HG02840 (cell line): ENCODE measurements around the gene AJM1.

Source experiments
- ATAC-seq: cut with Tn5 transposase; IDR thresholded peaks from one replicate; pipeline ENCODE4 v1.9.1; 2021; ENCODE audit warnings: mild to moderate bottlenecking, moderate library complexity, moderate number of reproducible peaks; ENCODE audit not compliant: unreplicated experiment, low FRiP score

Gene AJM1

GRCh38 chr9:136807281-136808074, 34.8 kb upstream of the AJM1 start, which contains the start of gene RABL6:
Gene RABL6, plus strand, starts transcription at chr9:136807948. Its CDS starts 249 bp downstream, at chr9:136808197.
- peak; percentile 75 for ATAC-seq

GRCh38 chr9:136808075-136808805, 34.0 kb upstream of the AJM1 start:
- ATAC-seq = peak; percentile 40

- ATAC-seq = no peak
Measured at GRCh38 chr9:136808806-136809158, 33.5 kb upstream of the AJM1 start.

GRCh38 chr9:136814725-136815421, 27.4 kb upstream of the AJM1 start:
- no peak for ATAC-seq

- no peak for ATAC-seq
Measured at GRCh38 chr9:136815422-136815782, 26.9 kb upstream of the AJM1 start.

GRCh38 chr9:136820971-136821825, 21.1 kb upstream of the AJM1 start:
- no peak for ATAC-seq

- ATAC-seq = no peak
Measured at GRCh38 chr9:136821826-136822544, 20.3 kb upstream of the AJM1 start.

GRCh38 chr9:136823136-136824046, 18.9 kb upstream of the AJM1 start:
- ATAC-seq = no peak

- no peak for ATAC-seq
Measured at GRCh38 chr9:136824496-136825225, 17.6 kb upstream of the AJM1 start.

GRCh38 chr9:136825295-136826187, 16.7 kb upstream of the AJM1 start:
- ATAC-seq = no peak

- ATAC-seq = no peak
Measured at GRCh38 chr9:136826188-136826541, 16.1 kb upstream of the AJM1 start.

- ATAC-seq = no peak
Measured at GRCh38 chr9:136826703-136827582, 15.3 kb upstream of the AJM1 start.

- no peak for ATAC-seq
Measured at GRCh38 chr9:136827794-136828473, 14.3 kb upstream of the AJM1 start.

GRCh38 chr9:136828474-136829140, 13.7 kb upstream of the AJM1 start:
- ATAC-seq = no peak

- no peak for ATAC-seq
Measured at GRCh38 chr9:136829412-136829811, 12.9 kb upstream of the AJM1 start.
